ENCODE measurements around the gene SVIL. TPM values are rescaled to one million over a fixed set of nuclear protein-coding genes. Genes with fewer than 3 reads are reported as not detected.

SVIL gene
- total RNA-seq, 4 donors from 2014 or later, result 1,040 to 1,354 (median 1,121) TPM

DNA sequence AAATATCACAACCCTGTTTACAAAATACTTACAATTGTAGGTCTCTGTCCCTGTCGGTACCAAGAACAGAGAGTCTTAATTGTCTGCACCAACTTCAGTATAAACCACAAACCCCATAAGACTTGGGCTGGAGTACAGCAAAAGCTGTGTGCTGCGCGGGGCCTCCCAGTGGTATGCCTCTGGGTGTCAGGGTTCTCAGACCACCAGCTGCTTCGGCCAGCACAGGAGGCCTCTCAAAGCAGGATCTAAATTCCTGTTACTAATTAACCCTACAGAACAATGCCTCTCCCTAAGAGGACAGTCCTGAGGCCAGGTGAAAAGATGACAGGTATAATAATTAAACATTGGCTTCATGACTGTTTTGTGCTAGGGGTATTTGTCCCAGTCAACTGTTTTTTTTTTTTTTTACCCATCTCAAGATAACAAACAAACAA is 957 bp upstream of the SVIL start:
- TF ChIP-seq POLR2A (IDR thresholded peaks at IDR 0.05), result peak in 1 of 2 donors; percentile 7
- TF ChIP-seq CTCF (IDR thresholded peaks at IDR 0.05 in 4 of 5, conservative IDR thresholded peaks at IDR 0.05 in 1 of 5), result no peak

DNA sequence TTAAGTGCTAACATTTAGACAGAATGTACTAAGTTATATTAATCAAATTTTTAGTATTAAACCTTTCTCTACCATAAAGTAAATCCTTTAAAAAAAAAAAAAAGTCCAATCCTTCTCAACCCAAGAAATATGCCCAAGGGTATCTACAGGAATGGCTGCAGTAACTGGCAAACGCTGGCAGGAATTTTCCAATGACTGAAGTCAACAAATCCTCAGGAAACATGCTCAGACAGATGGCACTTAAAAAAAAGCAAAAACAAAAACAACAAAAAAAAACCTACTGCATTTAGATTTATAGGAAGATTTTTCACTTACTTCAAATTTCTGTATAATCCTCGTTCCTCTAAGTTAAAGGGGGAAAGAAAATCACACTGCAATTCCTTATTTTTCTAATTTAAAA is 666 bp downstream of the SVIL start:
- DNase-seq, result no peak
- in situ Hi-C loops (cut with MboI; ENCODE audit: low sequenced_read_pairs in 4 of 4), result loop anchor here in 3 of 4 donors (5.0 to 25.0 kb wide), 3 partner anchors 98 to 328 kb away; no protein-coding TSS in a partner anchor
- peak overlapping the region; percentile 95 to 96 (median 96) for H3K27ac ChIP-seq
- peaks cover 11 to 21% of the 10 kb centered on the region in 2 donors for H3K4me1 ChIP-seq
- intact Hi-C loops (cut with DNase I; ENCODE audit: low total_unique reads), result no loop called here
- no peaks in the 10 kb centered on the region for H3K27me3 ChIP-seq
- peak overlapping the region; percentile 52 to 73 (median 63) for H3K4me3 ChIP-seq
- H3K36me3 ChIP-seq, result peaks cover 0 to 3% of the 10 kb centered on the region in 2 donors
- no peak for TF ChIP-seq CTCF (IDR thresholded peaks at IDR 0.05 in 4 of 5, conservative IDR thresholded peaks at IDR 0.05 in 1 of 5)
- TF ChIP-seq POLR2A (IDR thresholded peaks at IDR 0.05), result no peak
- no peaks in the 10 kb centered on the region for H3K9me3 ChIP-seq
- ATAC-seq, result no peak

More for the DNA sequence above, 957 bp upstream of the SVIL start:
- in situ Hi-C loops (cut with MboI; ENCODE audit: low sequenced_read_pairs in 4 of 4) (loop anchor here in 3 of 4 donors (25.0 kb wide), 2 partner anchors 227 to 327 kb away; no protein-coding TSS in a partner anchor), intact Hi-C loops (cut with DNase I; ENCODE audit: low total_unique reads) (no loop called here)
- no peak for DNase-seq
- Histone ChIP-seq H3K36me3 (peaks cover 0 to 3% of the 10 kb centered on the region in 2 donors), H3K27ac (peak overlapping the region; percentile 95 to 96 (median 96)), H3K4me1 (peaks cover 11 to 21% of the 10 kb centered on the region in 2 donors), H3K27me3 (no peaks in the 10 kb centered on the region), H3K4me3 (peak overlapping the region; percentile 2 to 73 (median 54)), H3K9me3 (no peaks in the 10 kb centered on the region)
- peak; percentile 16 to 18 for ATAC-seq

GRCh38 chr10:29631049-29631339 is 3.8 kb downstream of the SVIL start:
- no peaks in the 10 kb centered on the region for H3K9me3 ChIP-seq
- no peaks in the 10 kb centered on the region for H3K27me3 ChIP-seq
- no peak for ATAC-seq
- peaks cover 21 to 30% of the 10 kb centered on the region in 2 donors for H3K4me1 ChIP-seq
- peak overlapping the region; percentile 95 to 96 (median 96) for H3K27ac ChIP-seq
- TF ChIP-seq POLR2A (IDR thresholded peaks at IDR 0.05), result no peak
- no peak for TF ChIP-seq CTCF (IDR thresholded peaks at IDR 0.05 in 4 of 5, conservative IDR thresholded peaks at IDR 0.05 in 1 of 5)
- in situ Hi-C loops (cut with MboI; ENCODE audit: low sequenced_read_pairs in 4 of 4) (loop anchor here in 3 of 4 donors (5.0 to 25.0 kb wide), 3 partner anchors 101 to 331 kb away; no protein-coding TSS in a partner anchor), intact Hi-C loops (cut with DNase I; ENCODE audit: low total_unique reads) (loop anchor here (2.0 kb wide), 1 partner anchor 40 kb away; no protein-coding TSS in a partner anchor)
- DNase-seq, result no peak
- peak overlapping the region; percentile 52 to 73 (median 63) for H3K4me3 ChIP-seq
- peaks cover 0 to 3% of the 10 kb centered on the region in 2 donors for H3K36me3 ChIP-seq

- TF ChIP-seq POLR2A (IDR thresholded peaks at IDR 0.05), result peak; percentile 70 to 78
- TF ChIP-seq CTCF (IDR thresholded peaks at IDR 0.05 in 4 of 5, conservative IDR thresholded peaks at IDR 0.05 in 1 of 5), result no peak
- peak overlapping the region; percentile 95 to 96 (median 96) for H3K27ac ChIP-seq
- peaks cover 24 to 30% of the 10 kb centered on the region in 2 donors for H3K4me1 ChIP-seq
- peak; percentile 39 to 49 for ATAC-seq
- H3K27me3 ChIP-seq, result no peaks in the 10 kb centered on the region
- no peaks in the 10 kb centered on the region for H3K9me3 ChIP-seq
- peak overlapping the region; percentile 52 to 73 (median 63) for H3K4me3 ChIP-seq
- peak in 1 of 2 donors; percentile 46 for DNase-seq
- intact Hi-C loops (cut with DNase I; ENCODE audit: low total_unique reads), result loop anchor here (2.0 kb wide), 1 partner anchor 40 kb away; no protein-coding TSS in a partner anchor
- in situ Hi-C loops (cut with MboI; ENCODE audit: low sequenced_read_pairs in 4 of 4), result loop anchor here in 3 of 4 donors (5.0 to 25.0 kb wide), 3 partner anchors 102 to 332 kb away; no protein-coding TSS in a partner anchor
- peaks cover 0 to 3% of the 10 kb centered on the region in 2 donors for H3K36me3 ChIP-seq
These were observed 4.3 kb downstream of the SVIL start for GRCh38 chr10:29630205-29631048.
